Liver (tissue), 3 donors: ENCODE results near the gene SYNJ2.

ENCODE experiments used
- CTCF ChIP-seq: fragments of 150-350 bp; IDR thresholded peaks from 2 replicates; pipeline ENCODE4 v1.5.1; 2017; ENCODE audit warnings: improper control_type of control experiment, low read depth, low read length; ENCODE audit not compliant: missing input control
- EGR1 ChIP-seq, 2 donors: IDR thresholded peaks; 2 replicates each; pipeline ENCODE4 v1.6.1; 2016 to 2018; ENCODE audit warnings: antibody characterized with exemption in 2 of 2, low read depth in 2 of 2
- GABPA ChIP-seq, 2 donors: IDR thresholded peaks in 1 of 2; conservative IDR thresholded peaks in 1 of 2; 2 replicates each; pipeline ENCODE4 v1.6.1; 2016; ENCODE audit warnings: antibody characterized with exemption in 2 of 2, mild to moderate bottlenecking in 1 of 2, moderate library complexity in 1 of 2
- HNF4G ChIP-seq: IDR thresholded peaks from 2 replicates; pipeline ENCODE4 v1.6.1; 2016; ENCODE audit warnings: antibody characterized with exemption
- JUND ChIP-seq, 2 donors: IDR thresholded peaks; 2 replicates each; pipeline ENCODE4 v1.6.1; 2016; ENCODE audit warnings: antibody characterized with exemption in 2 of 2
- RAD21 ChIP-seq, 2 donors: IDR thresholded peaks; 2 replicates each; pipeline ENCODE4 v1.6.1; 2016; ENCODE audit warnings: antibody characterized with exemption in 2 of 2, mild to moderate bottlenecking in 2 of 2
- SP1 ChIP-seq: IDR thresholded peaks from 2 replicates; pipeline ENCODE4 v1.6.1; 2018; ENCODE audit warnings: antibody characterized with exemption, mild to moderate bottlenecking
- TAF1 ChIP-seq: conservative IDR thresholded peaks from 2 replicates; pipeline ENCODE4 v1.6.1; 2016; ENCODE audit warnings: antibody characterized with exemption, mild to moderate bottlenecking
- YY1 ChIP-seq: IDR thresholded peaks from 2 replicates; pipeline ENCODE4 v1.6.1; 2016; ENCODE audit warnings: antibody characterized with exemption, mild to moderate bottlenecking
- TF ChIP-seq, protein P1 (sequence below): IDR thresholded peaks from 2 replicates; pipeline ENCODE4 v1.6.1; 2016; ENCODE audit warnings: antibody characterized with exemption, mild to moderate bottlenecking
- TF ChIP-seq, protein P2 (sequence below): IDR thresholded peaks from 2 replicates; pipeline ENCODE4 v1.6.1; 2016; ENCODE audit warnings: antibody characterized with exemption
- TF ChIP-seq, protein P3 (sequence below): IDR thresholded peaks from 2 replicates; pipeline ENCODE4 v1.6.1; 2016; ENCODE audit warnings: antibody characterized with exemption
- TF ChIP-seq, protein P4 (sequence below): IDR thresholded peaks from 2 replicates; pipeline ENCODE4 v1.6.1; 2016; ENCODE audit warnings: antibody characterized with exemption
- donor health status: healthy.
- donor health status: healthy.

- no peak for TF ChIP-seq CTCF
- TF ChIP-seq RAD21 (IDR thresholded peaks at IDR 0.05): no peak
- TF ChIP-seq, protein P1, sequence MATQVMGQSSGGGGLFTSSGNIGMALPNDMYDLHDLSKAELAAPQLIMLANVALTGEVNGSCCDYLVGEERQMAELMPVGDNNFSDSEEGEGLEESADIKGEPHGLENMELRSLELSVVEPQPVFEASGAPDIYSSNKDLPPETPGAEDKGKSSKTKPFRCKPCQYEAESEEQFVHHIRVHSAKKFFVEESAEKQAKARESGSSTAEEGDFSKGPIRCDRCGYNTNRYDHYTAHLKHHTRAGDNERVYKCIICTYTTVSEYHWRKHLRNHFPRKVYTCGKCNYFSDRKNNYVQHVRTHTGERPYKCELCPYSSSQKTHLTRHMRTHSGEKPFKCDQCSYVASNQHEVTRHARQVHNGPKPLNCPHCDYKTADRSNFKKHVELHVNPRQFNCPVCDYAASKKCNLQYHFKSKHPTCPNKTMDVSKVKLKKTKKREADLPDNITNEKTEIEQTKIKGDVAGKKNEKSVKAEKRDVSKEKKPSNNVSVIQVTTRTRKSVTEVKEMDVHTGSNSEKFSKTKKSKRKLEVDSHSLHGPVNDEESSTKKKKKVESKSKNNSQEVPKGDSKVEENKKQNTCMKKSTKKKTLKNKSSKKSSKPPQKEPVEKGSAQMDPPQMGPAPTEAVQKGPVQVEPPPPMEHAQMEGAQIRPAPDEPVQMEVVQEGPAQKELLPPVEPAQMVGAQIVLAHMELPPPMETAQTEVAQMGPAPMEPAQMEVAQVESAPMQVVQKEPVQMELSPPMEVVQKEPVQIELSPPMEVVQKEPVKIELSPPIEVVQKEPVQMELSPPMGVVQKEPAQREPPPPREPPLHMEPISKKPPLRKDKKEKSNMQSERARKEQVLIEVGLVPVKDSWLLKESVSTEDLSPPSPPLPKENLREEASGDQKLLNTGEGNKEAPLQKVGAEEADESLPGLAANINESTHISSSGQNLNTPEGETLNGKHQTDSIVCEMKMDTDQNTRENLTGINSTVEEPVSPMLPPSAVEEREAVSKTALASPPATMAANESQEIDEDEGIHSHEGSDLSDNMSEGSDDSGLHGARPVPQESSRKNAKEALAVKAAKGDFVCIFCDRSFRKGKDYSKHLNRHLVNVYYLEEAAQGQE: no peak
- TF ChIP-seq, protein P2, sequence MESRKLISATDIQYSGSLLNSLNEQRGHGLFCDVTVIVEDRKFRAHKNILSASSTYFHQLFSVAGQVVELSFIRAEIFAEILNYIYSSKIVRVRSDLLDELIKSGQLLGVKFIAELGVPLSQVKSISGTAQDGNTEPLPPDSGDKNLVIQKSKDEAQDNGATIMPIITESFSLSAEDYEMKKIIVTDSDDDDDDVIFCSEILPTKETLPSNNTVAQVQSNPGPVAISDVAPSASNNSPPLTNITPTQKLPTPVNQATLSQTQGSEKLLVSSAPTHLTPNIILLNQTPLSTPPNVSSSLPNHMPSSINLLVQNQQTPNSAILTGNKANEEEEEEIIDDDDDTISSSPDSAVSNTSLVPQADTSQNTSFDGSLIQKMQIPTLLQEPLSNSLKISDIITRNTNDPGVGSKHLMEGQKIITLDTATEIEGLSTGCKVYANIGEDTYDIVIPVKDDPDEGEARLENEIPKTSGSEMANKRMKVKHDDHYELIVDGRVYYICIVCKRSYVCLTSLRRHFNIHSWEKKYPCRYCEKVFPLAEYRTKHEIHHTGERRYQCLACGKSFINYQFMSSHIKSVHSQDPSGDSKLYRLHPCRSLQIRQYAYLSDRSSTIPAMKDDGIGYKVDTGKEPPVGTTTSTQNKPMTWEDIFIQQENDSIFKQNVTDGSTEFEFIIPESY: no peak
- no peak for TF ChIP-seq YY1
- TF ChIP-seq, protein P3, sequence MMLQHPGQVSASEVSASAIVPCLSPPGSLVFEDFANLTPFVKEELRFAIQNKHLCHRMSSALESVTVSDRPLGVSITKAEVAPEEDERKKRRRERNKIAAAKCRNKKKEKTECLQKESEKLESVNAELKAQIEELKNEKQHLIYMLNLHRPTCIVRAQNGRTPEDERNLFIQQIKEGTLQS: no peak
- TF ChIP-seq, protein P4, sequence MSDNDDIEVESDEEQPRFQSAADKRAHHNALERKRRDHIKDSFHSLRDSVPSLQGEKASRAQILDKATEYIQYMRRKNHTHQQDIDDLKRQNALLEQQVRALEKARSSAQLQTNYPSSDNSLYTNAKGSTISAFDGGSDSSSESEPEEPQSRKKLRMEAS: no peak
- TF ChIP-seq TAF1: no peak
- TF ChIP-seq SP1: no peak
- TF ChIP-seq JUND (IDR thresholded peaks at IDR 0.05): no peak
- TF ChIP-seq EGR1 (IDR thresholded peaks at IDR 0.05; ENCODE audit: low read depth in 2 of 2): no peak
- TF ChIP-seq GABPA (IDR thresholded peaks at IDR 0.05 in 1 of 2, conservative IDR thresholded peaks at IDR 0.05 in 1 of 2): no peak
- no peak for TF ChIP-seq HNF4G
Measured at GRCh38 chr6:158070513-158070912, 88.8 kb downstream of the SYNJ2 start.
